SIG-M5 treated with dmso at 0.1 percent for 504 hours (cell line): Measurements from ENCODE around the gene ELAVL4.

ENCODE experiments used
- DNase-seq: peaks from one replicate; lab custom pipeline; 2025; ENCODE audit not compliant: unreplicated experiment; lab: John Stamatoyannopoulos, UW

The ELAVL4 gene

GRCh38 chr1:50177994-50178393 lies 69.3 kb downstream of the ELAVL4 start:
- no peak for DNase-seq

GRCh38 chr1:50179639-50180038 lies 70.9 kb downstream of the ELAVL4 start:
- no peak for DNase-seq

- DNase-seq: no peak
These were observed 71.6 kb downstream of the ELAVL4 start for GRCh38 chr1:50180367-50180766.

- DNase-seq: no peak
These were observed 72.4 kb downstream of the ELAVL4 start for GRCh38 chr1:50181027-50181663.

- no peak for DNase-seq
These were observed 74.8 kb downstream of the ELAVL4 start for GRCh38 chr1:50183378-50184133.

- no peak for DNase-seq
These were observed 80.6 kb downstream of the ELAVL4 start for GRCh38 chr1:50189369-50189768.

- DNase-seq: no peak
These were observed 84.3 kb downstream of the ELAVL4 start for GRCh38 chr1:50193002-50193401.

- DNase-seq: no peak
These were observed 86.5 kb downstream of the ELAVL4 start for GRCh38 chr1:50195205-50195604.

- no peak for DNase-seq
These were observed 87.4 kb downstream of the ELAVL4 start for GRCh38 chr1:50196081-50196480.

GRCh38 chr1:50197216-50197615 lies 88.5 kb downstream of the ELAVL4 start:
- DNase-seq: no peak

GRCh38 chr1:50208315-50208714 lies 99.6 kb downstream of the ELAVL4 start:
- DNase-seq: no peak

GRCh38 chr1:50208756-50209155 lies 100.0 kb downstream of the ELAVL4 start:
- DNase-seq: no peak

GRCh38 chr1:50209749-50210148 lies 101.0 kb downstream of the ELAVL4 start:
- no peak for DNase-seq

GRCh38 chr1:50213505-50213904 lies 104.8 kb downstream of the ELAVL4 start:
- DNase-seq: no peak

GRCh38 chr1:50214717-50215116 lies 106.0 kb downstream of the ELAVL4 start:
- DNase-seq: no peak

- DNase-seq: no peak
These were observed 109.8 kb downstream of the ELAVL4 start for GRCh38 chr1:50218344-50219120.

- DNase-seq: no peak
These were observed 120.2 kb downstream of the ELAVL4 start for GRCh38 chr1:50228871-50229384.

- DNase-seq: no peak
These were observed 122.5 kb downstream of the ELAVL4 start for GRCh38 chr1:50231209-50231608.

GRCh38 chr1:50232336-50232735 lies 123.6 kb downstream of the ELAVL4 start:
- DNase-seq: no peak

GRCh38 chr1:50236656-50237055 lies 127.9 kb downstream of the ELAVL4 start:
- DNase-seq: no peak

- no peak for DNase-seq
These were observed 128.3 kb downstream of the ELAVL4 start for GRCh38 chr1:50237056-50237455.

GRCh38 chr1:50243939-50244338 lies 135.2 kb downstream of the ELAVL4 start:
- DNase-seq: no peak
